H9 (cell line): Measurements from ENCODE around the gene MICALL2. TPM values are rescaled to one million over a fixed set of nuclear protein-coding genes. Genes with fewer than 3 reads are reported as not detected.

Experiments used
- DNase-seq: peaks from one replicate; pipeline ENCODE4 v3.0.0-alpha.2; 2017
- H2AFZ ChIP-seq: one replicate; pipeline ENCODE4 v1.6.1; 2013; ENCODE audit warnings: mild to moderate bottlenecking, low read length, control low read depth, moderate library complexity
- H2AK5ac ChIP-seq: 2 replicates; pipeline ENCODE4 v1.6.1; 2013; ENCODE audit warnings: low read length, control low read depth, mixed read lengths; ENCODE audit not compliant: insufficient read length
- H2BK120ac ChIP-seq: one replicate; pipeline ENCODE4 v1.6.1; 2013; ENCODE audit warnings: low read depth, mild to moderate bottlenecking, low read length, control low read depth, inconsistent platforms; ENCODE audit not compliant: poor library complexity, severe bottlenecking
- H2BK12ac ChIP-seq: 2 replicates; pipeline ENCODE4 v1.6.1; 2013; ENCODE audit warnings: low read length, control low read depth, mixed read lengths, low read depth; ENCODE audit not compliant: insufficient read length
- H2BK15ac ChIP-seq: 2 replicates; pipeline ENCODE4 v1.6.1; 2013; ENCODE audit warnings: low read depth, low read length, control low read depth
- H2BK20ac ChIP-seq: one replicate; pipeline ENCODE4 v1.6.1; 2013; ENCODE audit warnings: low read depth, mild to moderate bottlenecking, low read length, control low read depth, inconsistent platforms; ENCODE audit not compliant: poor library complexity, severe bottlenecking
- H2BK5ac ChIP-seq: 2 replicates; pipeline ENCODE4 v1.6.1; 2013; ENCODE audit warnings: low read length, control low read depth, mixed read lengths; ENCODE audit not compliant: insufficient read length
- H3K14ac ChIP-seq: 2 replicates; pipeline ENCODE4 v1.6.1; 2013; ENCODE audit warnings: low read length, control low read depth; ENCODE audit not compliant: insufficient read depth
- H3K18ac ChIP-seq: 2 replicates; pipeline ENCODE4 v1.6.1; 2013; ENCODE audit warnings: low read depth, mild to moderate bottlenecking, mixed read lengths, low read length, control low read depth; ENCODE audit not compliant: insufficient read length
- H3K23ac ChIP-seq: 2 replicates; pipeline ENCODE4 v1.6.1; 2013; ENCODE audit warnings: low read length, control low read depth, mixed read lengths, low read depth; ENCODE audit not compliant: insufficient read length
- H3K23me2 ChIP-seq: 2 replicates; pipeline ENCODE4 v1.6.1; 2013; ENCODE audit warnings: low read depth, mild to moderate bottlenecking, mixed read lengths, low read length, control low read depth; ENCODE audit not compliant: insufficient read length, poor library complexity, severe bottlenecking
- H3K27ac ChIP-seq: 2 replicates; pipeline ENCODE4 v1.5.1; 2013; ENCODE audit warnings: low read length, control low read depth, mixed read lengths, low read depth; ENCODE audit not compliant: insufficient read length
- H3K27me3 ChIP-seq: 2 replicates; pipeline ENCODE4 v1.6.1; 2013; ENCODE audit warnings: low read length, control low read depth, inconsistent platforms; ENCODE audit not compliant: insufficient read depth
- H3K4ac ChIP-seq: 2 replicates; pipeline ENCODE4 v1.6.1; 2013; ENCODE audit warnings: low read depth, mild to moderate bottlenecking, control low read depth, inconsistent platforms, low read length, moderate library complexity
- H3K4me1 ChIP-seq: 2 replicates; pipeline ENCODE4 v1.6.1; 2013; ENCODE audit warnings: low read length, control low read depth, inconsistent platforms; ENCODE audit not compliant: insufficient read depth
- H3K4me2 ChIP-seq: 2 replicates; pipeline ENCODE4 v1.6.1; 2013; ENCODE audit warnings: low read length, control low read depth, mixed read lengths; ENCODE audit not compliant: insufficient read length, insufficient read depth
- H3K56ac ChIP-seq: 2 replicates; pipeline ENCODE4 v1.6.1; 2013; ENCODE audit warnings: low read depth, mild to moderate bottlenecking, mixed read lengths, low read length, control low read depth; ENCODE audit not compliant: insufficient read length
- H3K79me1 ChIP-seq: 2 replicates; pipeline ENCODE4 v1.6.1; 2013; ENCODE audit warnings: low read depth, mild to moderate bottlenecking, moderate library complexity, low read length, control low read depth, inconsistent platforms; ENCODE audit not compliant: insufficient read depth, poor library complexity, severe bottlenecking
- H3K79me2 ChIP-seq: 2 replicates; pipeline ENCODE4 v1.6.1; 2013; ENCODE audit warnings: low read length, control low read depth, inconsistent platforms; ENCODE audit not compliant: insufficient read depth
- H3K9ac ChIP-seq: 2 replicates; pipeline ENCODE4 v1.6.1; 2013; ENCODE audit warnings: low read length, control low read depth, mixed read lengths; ENCODE audit not compliant: insufficient read length; ENCODE audit errors: extremely low read depth
- H3K9me3 ChIP-seq: one replicate; pipeline ENCODE4 v1.6.1; 2013; ENCODE audit warnings: low read depth, low read length, inconsistent platforms; ENCODE audit not compliant: control insufficient read depth
- H3T11ph ChIP-seq: one replicate; pipeline ENCODE4 v1.6.1; 2013; ENCODE audit warnings: mild to moderate bottlenecking, low read length, control low read depth, inconsistent platforms
- H4K20me1 ChIP-seq: one replicate; pipeline ENCODE4 v1.6.1; 2013; ENCODE audit not compliant: control insufficient read depth, insufficient read length, insufficient read depth
- H4K5ac ChIP-seq: 2 replicates; pipeline ENCODE4 v1.6.1; 2013; ENCODE audit warnings: low read depth, mild to moderate bottlenecking, mixed read lengths, low read length, control low read depth; ENCODE audit not compliant: insufficient read length
- H4K8ac ChIP-seq: replicated peaks from 2 replicates; pipeline ENCODE4 v1.6.1; 2013; ENCODE audit warnings: low read length, control low read depth, mixed read lengths, low read depth; ENCODE audit not compliant: insufficient read length
- H4K91ac ChIP-seq: 2 replicates; pipeline ENCODE4 v1.6.1; 2013; ENCODE audit warnings: low read depth, mild to moderate bottlenecking, moderate library complexity, mixed read lengths, low read length, control low read depth; ENCODE audit not compliant: insufficient read length
- H3K27ac Mint-ChIP-seq, 3 experiments: 2 replicates in 2 of 3; 3 replicates in 1 of 3; pipeline ENCODE4 v1.8.0; 2020 to 2021; ENCODE audit warnings: mixed read lengths in 3 of 3, mild to moderate bottlenecking in 1 of 3, moderate library complexity in 1 of 3
- H3K27me3 Mint-ChIP-seq: 2 replicates; pipeline ENCODE4 v1.8.0; 2021; ENCODE audit warnings: low read depth, mild to moderate bottlenecking, moderate library complexity, mixed read lengths
- H3K36me3 Mint-ChIP-seq, 3 experiments: 2 replicates in 2 of 3; 3 replicates in 1 of 3; pipeline ENCODE4 v1.8.0; 2020 to 2021; ENCODE audit warnings: low read depth in 3 of 3, mixed read lengths in 3 of 3; ENCODE audit not compliant: insufficient read depth in 1 of 3
- H3K4me1 Mint-ChIP-seq, 2 experiments: 2 replicates each; pipeline ENCODE4 v1.8.0; 2020; ENCODE audit warnings: mixed read lengths in 2 of 2
- H3K4me3 Mint-ChIP-seq, 2 experiments: 2 replicates in 1 of 2; 3 replicates in 1 of 2; pipeline ENCODE4 v1.8.0; 2020 to 2021; ENCODE audit warnings: mild to moderate bottlenecking in 2 of 2, mixed read lengths in 2 of 2, moderate library complexity in 1 of 2
- H3K9me3 Mint-ChIP-seq, 2 experiments: 2 replicates in 1 of 2; 3 replicates in 1 of 2; pipeline ENCODE4 v1.8.0; 2020; ENCODE audit warnings: mild to moderate bottlenecking in 2 of 2, mixed read lengths in 2 of 2, moderate library complexity in 1 of 2
- CTCF ChIP-seq: fragments of 200-600 bp; sonication (generic); conservative IDR thresholded peaks from 3 replicates; pipeline ENCODE4 v1.8.0; 2021; ENCODE audit warnings: antibody characterized with exemption, mild to moderate bottlenecking
- WGBS: extraction: QIAGEN DNeasy Blood & Tissue Kit; methylation state at CpG from one replicate; pipeline ENCODE4 v1.1.7; 2013; ENCODE audit warnings: missing lambda C conversion rate, low lambda C conversion rate, mixed read lengths; ENCODE audit not compliant: insufficient read length; ENCODE audit errors: extremely low coverage; 5-methylcytosine and 5-hydroxymethylcytosine counted together
- total RNA-seq: library from RNA; stranded (reverse); gene quantifications from 2 replicates; pipeline ENCODE4 v1.2.1, GENCODE V29; 2021

The MICALL2 gene
- total RNA-seq, 1 experiment from 2014 or later = 7.1 TPM

- H3K27ac ChIP-seq = no peak overlapping the region
- no peaks in the 10 kb centered on the region for H3K79me1 ChIP-seq
- H3K4me1 ChIP-seq = no peaks in the 10 kb centered on the region
- H3T11ph ChIP-seq = no peak overlapping the region
- no peaks in the 10 kb centered on the region for H3K79me2 ChIP-seq
- H3K18ac ChIP-seq = no peak overlapping the region
- no peak overlapping the region for H3K4ac ChIP-seq
- no peaks in the 10 kb centered on the region for H3K27me3 ChIP-seq
- DNase-seq = no peak
- WGBS = no CpG with 5 or more reads among the region's 25 CpGs
- H3K9ac ChIP-seq = no peak overlapping the region
- no peak overlapping the region for H2BK20ac ChIP-seq
- Mint-ChIP-seq H3K27ac (no peak overlapping the region), H3K9me3 (no peaks in the 10 kb centered on the region; a peak in 1 of 5 replicates), H3K36me3 (no peaks in the 10 kb centered on the region), H3K4me3 (no peak overlapping the region), H3K4me1 (peaks cover 2 to 14% of the 10 kb centered on the region in 2 experiments), H3K27me3 (peaks cover 10% of the 10 kb centered on the region)
- H3K9me3 ChIP-seq = no peaks in the 10 kb centered on the region
- no peak overlapping the region for H3K56ac ChIP-seq
- no peaks in the 10 kb centered on the region for H4K20me1 ChIP-seq
- H4K5ac ChIP-seq = no peak overlapping the region
- no peak overlapping the region for H2BK120ac ChIP-seq
- TF ChIP-seq CTCF = no peak
- no peak overlapping the region for H4K91ac ChIP-seq
- H3K23ac ChIP-seq = no peak overlapping the region
- no peak overlapping the region for H4K8ac ChIP-seq
- no peak overlapping the region for H2AK5ac ChIP-seq
- H3K4me2 ChIP-seq = no peak overlapping the region
- H2BK12ac ChIP-seq = no peak overlapping the region
- H2BK15ac ChIP-seq = no peak overlapping the region
- no peaks in the 10 kb centered on the region for H3K23me2 ChIP-seq
- H2AFZ ChIP-seq = no peak overlapping the region
- H2BK5ac ChIP-seq = no peak overlapping the region
- no peak overlapping the region for H3K14ac ChIP-seq
Measured at GRCh38 chr7:1433128-1433920, 25.9 kb downstream of the MICALL2 start.
